Adipose tissue (tissue), 3 donors: Measurements from ENCODE around the gene PLXNA2. TPM values are rescaled to one million over a fixed set of nuclear protein-coding genes. Genes with fewer than 3 reads are reported as not detected.

ENCODE experiments used
- H3K27ac ChIP-seq: one replicate; pipeline ENCODE4 v1.5.1; 2013; ENCODE audit warnings: low read depth, low read length
- WGBS, 3 donors: extraction: QIAGEN DNeasy Blood & Tissue Kit; methylation state at CpG; one replicate each; pipeline ENCODE4 v1.1.7; 2013; 5-methylcytosine and 5-hydroxymethylcytosine counted together
- polyA plus RNA-seq, 3 donors: library from polyadenylated mRNA; stranded (reverse); fragments of 200-250 nt; gene quantifications; one replicate each; pipeline ENCODE4 v1.2.3, GENCODE V29; 2013
- donor health status: healthy with polysubstance abuse.
- donor health status: Bipolar disorder and iron deficiency.
- donor health status: healthy.

PLXNA2 gene
- polyA plus RNA-seq, 3 donors: 8.1 to 48.7 (median 14.0) TPM

DNA sequence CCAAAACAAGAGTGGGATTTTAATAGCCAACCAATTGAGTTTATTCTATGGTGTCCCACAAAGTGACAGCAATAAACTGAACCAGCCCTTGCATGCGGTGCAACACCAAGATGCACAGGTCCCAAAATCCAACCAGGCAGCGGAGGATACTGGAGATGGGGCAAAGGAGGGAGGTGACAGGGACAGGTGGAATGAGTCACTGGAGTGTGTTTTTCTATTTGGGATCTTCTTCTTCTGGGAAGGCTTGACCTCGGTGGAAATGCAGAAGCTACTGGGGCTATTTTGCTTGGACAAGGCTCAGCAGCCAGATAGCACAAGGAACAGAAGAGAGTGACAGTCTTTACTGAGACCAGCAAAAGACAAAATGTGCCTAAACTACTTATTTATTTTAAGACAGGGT, 97.5 kb downstream of the PLXNA2 start:
- WGBS, 3 donors: 92 to 96% (median 94%) methylated on average over 3 of the region's 3 CpGs
- no peak overlapping the region for H3K27ac ChIP-seq

GRCh38 chr1:208145167-208145566, 99.0 kb downstream of the PLXNA2 start:
- WGBS, 3 donors: 71 to 79% (median 74%) methylated on average over 3 of the region's 3 CpGs
- H3K27ac ChIP-seq: no peak overlapping the region

- WGBS, 3 donors: 45 to 71% (median 63%) methylated on average over 5 of the region's 5 CpGs
Measured at GRCh38 chr1:208142590-208143382, 101.4 kb downstream of the PLXNA2 start.

DNA sequence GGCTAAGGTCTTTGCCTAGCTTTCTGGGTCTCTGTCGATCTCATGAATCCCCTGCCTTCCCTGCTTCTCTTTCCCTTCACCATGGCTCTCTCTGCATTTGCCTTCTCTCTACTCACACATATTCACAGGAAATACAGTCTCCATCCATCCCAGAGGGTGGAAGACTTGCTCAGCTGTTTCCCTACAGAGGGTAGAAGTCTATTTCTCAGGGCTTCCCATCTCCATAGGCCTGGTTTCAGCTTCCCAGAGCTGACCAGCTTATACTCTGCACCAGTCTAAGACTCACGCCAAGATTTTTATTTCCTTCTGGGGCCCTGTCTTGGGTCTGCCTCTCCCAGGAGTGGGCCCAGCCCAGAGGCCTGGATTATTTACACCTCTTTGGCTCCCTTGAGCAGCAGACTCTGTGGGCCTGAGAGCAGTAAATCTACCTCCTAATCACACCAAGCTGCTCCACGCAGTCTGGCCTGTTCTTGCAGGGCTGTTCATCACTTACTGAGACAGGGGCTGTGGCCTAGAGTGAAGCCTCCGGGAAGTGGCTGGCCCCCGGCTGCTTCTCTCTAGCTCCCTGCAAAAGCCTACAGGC, 102.5 kb downstream of the PLXNA2 start:
- no peak overlapping the region for H3K27ac ChIP-seq
- WGBS, 3 donors: 63 to 78% (median 73%) methylated on average over 5 of the region's 5 CpGs

More at GRCh38 chr1:208142590-208143382, 101.4 kb downstream of the PLXNA2 start:
- no peak overlapping the region for H3K27ac ChIP-seq

GRCh38 chr1:208139434-208140045, 104.6 kb downstream of the PLXNA2 start:
- no peak overlapping the region for H3K27ac ChIP-seq
- WGBS, 3 donors: 48 to 89% (median 60%) methylated on average over 3 of the region's 3 CpGs

- 74 to 87% (median 82%) methylated on average over 4 of the region's 4 CpGs for WGBS, 3 donors
- H3K27ac ChIP-seq: no peak overlapping the region
Measured at GRCh38 chr1:208137193-208137592, 107.0 kb downstream of the PLXNA2 start.

- WGBS, 3 donors: 71 to 96% (median 88%) methylated on average over 5 of the region's 5 CpGs
- H3K27ac ChIP-seq: no peak overlapping the region
Measured at GRCh38 chr1:208136459-208137182, 107.6 kb downstream of the PLXNA2 start.

DNA sequence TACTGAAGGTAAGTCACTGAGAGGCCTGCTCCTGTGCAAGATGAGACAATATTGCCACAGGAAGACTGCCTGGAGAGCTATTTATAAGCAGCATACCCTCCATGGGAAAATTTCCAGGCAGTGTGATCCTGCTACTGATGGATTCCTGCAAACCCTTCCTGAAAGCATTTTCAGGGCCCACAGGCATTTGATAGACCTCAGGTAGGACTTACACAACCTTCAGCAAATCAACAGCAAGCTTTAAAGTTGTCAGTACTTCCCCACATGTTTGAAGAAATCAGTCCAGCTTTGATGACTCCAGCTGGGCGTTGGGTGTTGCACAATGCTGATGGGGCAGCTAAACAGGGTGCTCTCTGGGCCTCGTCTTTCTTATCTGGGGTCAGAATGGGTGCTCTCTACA, 108.8 kb downstream of the PLXNA2 start:
- no peak overlapping the region for H3K27ac ChIP-seq
- 41 to 56% (median 45%) methylated on average over 2 of the region's 2 CpGs for WGBS, 3 donors

DNA sequence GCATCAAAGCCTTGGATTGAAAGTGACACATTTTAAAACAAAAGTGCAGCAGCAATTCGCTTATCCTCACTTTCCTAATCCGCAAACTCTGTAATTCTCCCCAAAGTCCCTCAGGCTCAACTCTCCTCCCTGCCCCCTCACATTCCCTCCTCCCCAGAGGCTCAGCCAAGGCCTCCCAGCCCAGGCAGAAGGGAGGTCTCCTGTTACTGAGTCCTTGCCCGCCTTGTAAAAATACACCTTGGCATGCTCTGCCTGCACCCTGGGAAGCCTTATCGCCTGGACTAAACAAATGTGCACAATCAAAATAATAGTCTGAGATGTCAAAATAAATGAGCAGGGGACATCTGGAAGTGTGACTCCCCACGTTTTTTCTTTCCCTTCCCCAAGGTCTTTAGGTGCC, 109.7 kb downstream of the PLXNA2 start:
- WGBS, 3 donors: 46 to 73% (median 69%) methylated on average over 5 of the region's 5 CpGs
- H3K27ac ChIP-seq: no peak overlapping the region

DNA sequence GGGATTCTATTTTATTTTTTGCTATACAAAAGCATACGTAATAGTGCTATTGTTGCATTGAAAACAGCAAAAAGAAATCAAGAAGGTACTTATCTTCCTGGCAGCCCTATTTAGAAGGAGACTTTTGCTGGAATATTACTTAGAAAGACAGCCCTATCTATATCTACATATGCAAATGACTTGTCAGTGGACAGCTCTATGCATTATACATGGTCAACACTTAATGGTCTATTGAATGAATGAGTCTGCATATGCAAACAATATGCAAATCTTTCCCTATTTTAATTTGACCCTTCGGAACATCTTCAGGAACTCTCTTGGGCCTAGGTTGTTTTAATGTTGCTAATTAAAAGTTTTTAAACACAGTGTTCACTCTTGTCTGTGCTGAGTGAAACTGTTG, 110.8 kb downstream of the PLXNA2 start:
- WGBS, 3 donors: 89 to 96% (median 95%) methylated on average over 2 of the region's 2 CpGs
- H3K27ac ChIP-seq: no peak overlapping the region

DNA sequence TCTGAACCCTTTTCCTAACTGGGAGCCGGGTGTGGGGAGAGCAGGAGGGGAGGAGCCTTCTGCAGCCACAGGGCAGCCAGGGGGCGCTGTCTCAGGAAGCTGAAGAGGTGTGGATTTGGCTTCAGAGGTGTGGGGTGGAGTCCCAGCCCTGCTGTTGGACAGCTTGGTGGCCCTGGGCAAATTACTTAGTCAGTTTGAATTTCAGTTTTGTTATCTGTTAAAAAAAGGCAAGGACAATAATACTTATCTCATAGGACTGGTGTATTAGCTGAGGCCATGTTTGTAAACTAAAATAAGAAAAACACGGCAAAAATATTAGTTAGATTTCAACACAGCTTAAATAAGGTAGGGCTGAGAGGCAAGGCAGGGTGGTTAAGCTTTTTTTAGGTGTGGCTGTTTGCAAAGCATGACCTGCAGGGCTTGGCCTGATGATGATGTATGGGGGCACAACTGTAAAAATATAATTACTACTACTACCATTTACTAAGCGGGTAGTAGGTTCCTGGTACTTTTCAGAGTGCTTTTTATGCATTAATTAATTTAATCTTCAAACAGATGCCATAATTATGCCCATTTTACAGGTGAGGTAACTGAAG, 111.8 kb downstream of the PLXNA2 start:
- WGBS, 3 donors: 38 to 52% (median 39%) methylated on average over 4 of the region's 4 CpGs
- no peak overlapping the region for H3K27ac ChIP-seq

GRCh38 chr1:208131621-208132286, 112.4 kb downstream of the PLXNA2 start:
- WGBS, 3 donors: 47 to 56% (median 54%) methylated on average over 15 of the region's 15 CpGs
- no peak overlapping the region for H3K27ac ChIP-seq

- no peak overlapping the region for H3K27ac ChIP-seq
- WGBS, 3 donors: 88 to 94% (median 89%) methylated on average over 1 of the region's 1 CpG
Measured at GRCh38 chr1:208129487-208129886, 114.7 kb downstream of the PLXNA2 start.

DNA sequence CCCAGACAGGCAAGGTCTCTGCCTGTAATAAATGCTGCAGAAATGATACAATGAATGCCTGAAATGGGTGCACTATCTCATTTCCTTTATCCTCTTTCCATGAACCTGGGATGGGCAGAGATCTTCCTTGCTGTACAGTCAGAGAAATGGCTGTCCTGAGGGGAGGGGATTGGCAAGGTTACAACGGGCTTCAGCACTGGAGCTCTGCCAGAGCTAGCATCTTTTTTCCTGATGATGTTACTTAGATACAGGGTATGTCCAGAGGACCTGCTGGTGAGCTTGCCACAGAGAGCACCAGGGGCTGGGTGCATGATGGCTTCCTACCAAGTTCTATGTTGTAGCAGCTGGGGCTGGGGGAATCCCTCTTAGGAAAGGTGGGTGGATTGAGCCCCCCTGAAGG, 115.1 kb downstream of the PLXNA2 start:
- no peak overlapping the region for H3K27ac ChIP-seq
- 0 to 26% (median 6%) methylated on average over 1 of the region's 1 CpG for WGBS, 3 donors

DNA sequence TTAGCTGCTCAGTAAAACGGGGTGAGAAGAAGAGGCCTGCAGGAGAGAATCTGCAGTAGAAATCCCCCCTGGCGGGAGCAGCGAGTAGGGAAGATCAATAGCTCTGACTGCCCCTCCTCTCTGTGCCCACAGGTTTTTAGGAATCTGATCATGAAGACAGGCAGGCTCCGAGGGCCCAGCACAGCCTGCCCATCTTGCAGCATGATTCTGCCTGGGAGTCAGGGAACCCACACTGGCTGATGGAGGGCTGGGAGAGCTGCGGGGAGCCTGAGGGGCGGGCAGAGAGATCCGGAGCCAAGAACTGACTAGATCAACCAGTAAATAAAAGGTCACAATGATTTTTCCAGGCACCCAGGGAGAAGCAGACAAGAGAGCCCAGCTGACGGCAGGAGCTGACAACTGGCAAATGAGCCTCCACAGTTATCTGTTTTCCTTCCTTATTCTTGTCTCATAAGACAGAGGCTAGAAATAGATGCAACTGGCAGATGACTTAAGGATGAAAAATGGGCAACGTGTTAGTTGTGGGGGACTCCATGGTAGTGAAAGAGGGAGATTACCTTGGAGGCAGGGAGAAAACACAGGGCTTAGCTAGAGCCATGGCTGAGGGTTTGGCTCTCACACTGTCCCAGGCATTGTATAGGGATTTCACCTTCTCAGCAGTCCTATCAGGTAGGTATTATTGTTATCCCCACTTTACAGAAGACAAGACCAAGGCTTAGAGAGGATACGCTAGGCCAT, 116.2 kb downstream of the PLXNA2 start:
- 65 to 78% (median 73%) methylated on average over 10 of the region's 10 CpGs for WGBS, 3 donors
- no peak overlapping the region for H3K27ac ChIP-seq

GRCh38 chr1:208127284-208127683, 116.9 kb downstream of the PLXNA2 start:
- H3K27ac ChIP-seq: no peak overlapping the region
- 77 to 95% (median 88%) methylated on average over 2 of the region's 2 CpGs for WGBS, 3 donors

GRCh38 chr1:208126108-208126507, 118.1 kb downstream of the PLXNA2 start:
- WGBS, 3 donors: 52 to 71% (median 61%) methylated on average over 2 of the region's 2 CpGs
- H3K27ac ChIP-seq: no peak overlapping the region
